Measurements from ENCODE around the gene GNGT1.
"Not testable (repeated sequence)": the region's sequence is repeated elsewhere in the genome, so short reads cannot be mapped to it uniquely, and the experiment has no call there.

The GNGT1 gene

DNA sequence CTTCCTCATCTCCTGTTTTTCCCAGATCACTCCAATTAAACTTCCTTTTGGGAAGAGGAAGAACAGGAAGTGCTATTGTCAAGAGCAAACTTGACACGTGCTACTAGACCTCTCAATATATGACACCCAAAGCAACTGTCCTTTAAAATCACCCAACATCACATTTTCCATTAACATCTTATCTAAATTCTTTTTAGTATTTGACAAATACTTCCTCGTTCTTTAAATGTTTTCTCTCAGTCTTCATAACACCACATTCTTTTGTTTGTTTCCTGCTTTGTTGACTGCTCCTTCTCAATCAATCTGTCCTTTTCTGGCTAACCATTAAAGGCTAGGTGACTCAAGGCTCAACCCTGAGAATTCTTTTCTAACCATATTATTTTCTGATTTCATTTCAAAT is 8.7 kb upstream of the GNGT1 start:
- no peak for TF ChIP-seq CTCF (IDR thresholded peaks at IDR 0.05; ENCODE audit: insufficient read depth, low read depth, low read length, missing control alignments)
- H3K4me3 ChIP-seq (ENCODE audit: low read depth, low read length): no peak overlapping the region
- DNase-seq (ENCODE audit: low read depth): no peak

DNA sequence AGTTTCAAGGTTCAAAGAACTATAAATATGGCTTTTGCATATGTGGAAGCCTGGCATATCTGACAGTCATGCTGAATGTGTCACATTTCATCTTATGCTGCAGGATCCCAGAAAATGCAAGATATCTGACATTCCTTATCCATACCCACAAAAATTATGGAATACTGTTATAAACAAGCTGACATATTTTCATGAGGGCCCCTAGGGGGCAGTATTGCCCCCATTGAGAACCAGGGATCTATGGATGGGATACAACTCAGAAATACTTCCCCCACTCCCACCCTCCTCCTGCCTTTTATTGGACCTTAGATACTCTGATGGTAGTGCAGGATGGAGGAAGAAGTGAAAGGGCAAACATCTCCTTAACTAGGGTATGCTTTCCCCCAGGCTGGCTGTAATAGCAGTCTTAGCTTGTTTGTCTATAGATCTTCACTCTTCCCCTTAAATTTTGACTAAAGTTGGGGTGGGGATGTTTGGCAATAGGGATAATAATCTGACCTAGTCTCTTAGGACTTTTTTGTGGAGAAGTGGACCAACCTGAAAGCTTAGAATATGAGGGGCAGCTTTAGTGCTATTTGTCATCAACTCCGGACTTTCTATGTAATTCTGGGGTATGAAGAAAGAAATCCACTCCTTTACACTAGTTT is 3.5 kb upstream of the GNGT1 start:
- TF ChIP-seq CTCF (IDR thresholded peaks at IDR 0.05; ENCODE audit: insufficient read depth, low read depth, low read length, missing control alignments): peak; percentile 81
- peak; percentile 53 for DNase-seq (ENCODE audit: low read depth)
- no peak overlapping the region for H3K4me3 ChIP-seq (ENCODE audit: low read depth, low read length)

- TF ChIP-seq CTCF (IDR thresholded peaks at IDR 0.05; ENCODE audit: insufficient read depth, low read depth, low read length, missing control alignments): no peak
- DNase-seq (ENCODE audit: low read depth): no peak
- no peak overlapping the region for H3K4me3 ChIP-seq (ENCODE audit: low read depth, low read length)
These were observed 4.0 kb downstream of the GNGT1 start for GRCh38 chr7:93910076-93910994.

DNA sequence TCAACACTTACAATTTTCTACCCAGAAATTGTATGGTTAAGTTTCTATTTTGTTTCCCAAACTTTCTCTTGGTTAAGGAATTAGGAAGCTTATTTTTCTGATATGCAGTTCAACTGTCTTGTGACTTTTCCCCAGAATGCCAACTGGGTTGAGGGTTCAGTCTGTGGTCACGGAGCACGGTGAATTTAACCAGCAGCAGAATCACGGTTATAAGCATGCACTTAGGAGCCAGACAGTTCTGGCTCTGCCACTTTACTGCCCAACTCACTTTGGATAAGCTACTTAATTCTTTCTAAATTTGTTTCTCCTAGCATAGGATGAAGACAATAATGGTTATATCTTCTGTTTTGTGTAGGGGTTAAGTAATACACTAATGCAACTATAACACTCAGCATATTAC is 4.9 kb downstream of the GNGT1 start:
- not testable (repeated sequence) for H3K4me3 ChIP-seq (ENCODE audit: low read depth, low read length); DNase-seq (ENCODE audit: low read depth)

GRCh38 chr7:93911661-93912060 is 5.3 kb downstream of the GNGT1 start:
- not testable (repeated sequence) for DNase-seq (ENCODE audit: low read depth); H3K4me3 ChIP-seq (ENCODE audit: low read depth, low read length)

- H3K4me3 ChIP-seq (ENCODE audit: low read depth, low read length): no peak overlapping the region
- no peak for TF ChIP-seq CTCF (IDR thresholded peaks at IDR 0.05; ENCODE audit: insufficient read depth, low read depth, low read length, missing control alignments)
- no peak for DNase-seq (ENCODE audit: low read depth)
These were observed 6.8 kb downstream of the GNGT1 start for GRCh38 chr7:93913197-93913596.

DNA sequence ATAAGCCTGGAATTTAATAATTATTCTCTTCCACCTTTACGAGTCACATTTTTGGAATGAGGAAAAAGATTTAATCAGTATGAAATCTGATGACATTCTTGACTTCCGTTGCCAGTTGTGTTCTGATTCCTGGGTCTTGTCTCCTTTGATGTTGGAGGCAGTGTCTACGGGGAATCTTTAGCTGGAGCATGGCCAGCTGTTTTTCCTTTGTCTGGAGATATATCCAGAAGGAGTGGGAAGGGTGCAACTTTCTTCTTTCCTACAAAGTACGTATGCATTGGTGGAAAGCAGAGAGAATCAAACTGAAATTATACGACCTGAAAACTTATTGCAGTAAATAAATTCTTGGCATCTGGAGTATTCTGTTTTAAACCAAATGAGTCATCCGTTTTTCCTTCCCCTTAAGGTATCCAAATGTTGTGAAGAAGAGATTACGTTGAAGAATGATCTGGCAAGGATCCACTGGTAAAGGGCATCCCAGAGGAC is 8.3 kb downstream of the GNGT1 start:
- no peak overlapping the region for H3K4me3 ChIP-seq (ENCODE audit: low read depth, low read length)
- DNase-seq (ENCODE audit: low read depth): no peak

DNA sequence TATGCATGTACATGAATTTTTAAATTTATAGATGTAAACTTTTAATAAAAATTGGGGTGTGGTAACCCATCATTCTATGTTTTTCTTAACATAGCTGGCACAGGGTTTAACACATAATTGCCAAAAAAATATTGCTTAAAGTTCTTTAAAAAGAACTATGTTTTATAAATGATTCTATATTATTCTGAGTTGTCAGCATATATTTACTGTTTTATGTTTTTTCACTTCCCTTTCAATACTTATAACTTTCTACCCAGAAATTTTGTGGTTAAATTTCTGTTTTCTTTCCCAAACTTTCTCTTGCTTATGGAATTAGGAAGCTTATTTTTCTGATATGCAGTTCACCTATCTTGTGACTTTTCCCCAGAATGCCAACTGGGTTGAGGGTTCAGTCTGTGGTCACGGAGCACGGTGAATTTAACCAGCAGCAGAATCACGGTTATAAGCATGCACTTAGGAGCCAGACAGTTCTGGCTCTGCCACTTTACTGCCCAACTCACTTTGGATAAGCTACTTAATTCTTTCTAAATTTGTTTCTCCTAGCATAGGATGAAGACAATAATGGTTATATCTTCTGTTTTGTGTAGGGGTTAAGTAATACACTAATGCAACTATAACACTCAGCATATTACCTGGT is 9.0 kb downstream of the GNGT1 start:
- DNase-seq (ENCODE audit: low read depth); H3K4me3 ChIP-seq (ENCODE audit: low read depth, low read length): not testable (repeated sequence)

More for the DNA sequence above, 8.3 kb downstream of the GNGT1 start:
- no peak for TF ChIP-seq CTCF (IDR thresholded peaks at IDR 0.05; ENCODE audit: insufficient read depth, low read depth, low read length, missing control alignments)

DNA sequence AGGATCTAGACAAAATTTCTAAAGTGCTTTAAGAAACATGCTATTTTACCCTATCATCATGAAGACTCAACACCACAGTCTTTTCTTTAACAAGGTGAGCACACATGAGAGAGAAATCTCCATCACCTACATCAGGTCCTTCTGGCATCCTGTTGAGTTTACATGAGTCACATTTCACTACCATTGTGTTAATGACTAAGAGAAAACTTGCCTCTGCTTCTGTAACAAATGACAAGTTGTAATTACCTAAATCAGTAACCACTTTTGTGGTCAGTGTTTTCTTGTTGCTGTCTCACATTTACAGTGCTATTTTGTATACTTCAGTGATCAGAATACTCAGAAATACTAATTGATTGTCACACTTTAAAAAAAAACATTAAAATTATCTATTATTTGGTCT is 9.5 kb downstream of the GNGT1 start:
- not testable (repeated sequence) for H3K4me3 ChIP-seq (ENCODE audit: low read depth, low read length); DNase-seq (ENCODE audit: low read depth)

GRCh38 chr7:93916315-93916714 is 9.9 kb downstream of the GNGT1 start:
- H3K4me3 ChIP-seq (ENCODE audit: low read depth, low read length); DNase-seq (ENCODE audit: low read depth): not testable (repeated sequence)

All from GM12865 (cell line).